ENCODE data around the gene LORICRIN.
"Not testable (repeated sequence)": the region's sequence is repeated elsewhere in the genome, so short reads cannot be mapped to it uniquely, and the experiment has no call there.

Gene LORICRIN

GRCh38 chr1:153220606-153221303 is 38.7 kb upstream of the LORICRIN start:
- no peak for DNase-seq (ENCODE audit: low spot score)
- TF ChIP-seq CTCF (conservative IDR thresholded peaks at IDR 0.05; ENCODE audit: low read depth), result no peak
- CTCF ChIA-PET, result interaction anchor here (0.6 to 1.7 kb wide), 3 partner anchors 26 to 350 kb away, joined by 3 to 5 read pairs (median 4); no protein-coding TSS in a partner anchor
- POLR2A ChIA-PET (ENCODE audit: low non-redundant PET), result no interaction called here
- no peak overlapping the region for H3K27ac ChIP-seq

GRCh38 chr1:153223040-153223891 is 36.2 kb upstream of the LORICRIN start:
- H3K27ac ChIP-seq; POLR2A ChIA-PET (ENCODE audit: low non-redundant PET): not testable (repeated sequence)
- peak; percentile 8 for DNase-seq (ENCODE audit: low spot score)
- CTCF ChIA-PET, result interaction anchor here (0.6 to 1.5 kb wide), 3 partner anchors 31 to 177 kb away, joined by 3 to 4 read pairs (median 3); no protein-coding TSS in a partner anchor
- peak; percentile 82 for TF ChIP-seq CTCF (conservative IDR thresholded peaks at IDR 0.05; ENCODE audit: low read depth)

DNA sequence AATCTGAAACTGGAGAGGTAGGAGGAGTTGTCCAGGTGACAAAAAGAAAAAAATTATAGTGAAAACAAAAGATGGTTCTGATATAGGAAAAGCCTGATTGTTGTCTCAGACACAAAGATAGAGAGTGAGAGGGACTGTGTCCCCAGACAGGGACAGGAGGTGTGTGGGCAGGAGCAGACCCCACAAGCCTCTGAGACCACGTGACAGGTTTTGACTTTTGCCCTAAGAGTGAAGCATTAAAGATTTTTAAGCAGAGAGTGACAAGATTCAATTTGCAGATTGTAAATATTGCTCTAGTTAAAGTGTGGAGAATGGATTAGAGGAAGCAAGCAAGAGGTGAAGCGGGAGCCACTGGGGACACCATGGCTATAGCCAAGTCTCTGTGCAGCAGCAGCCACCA is 31.7 kb upstream of the LORICRIN start:
- ChIA-PET CTCF (interaction anchor here (0.6 kb wide), 1 partner anchor 130 kb away, joined by 3 read pairs; the partner anchor contains the start of gene S100A9), POLR2A (ENCODE audit: low non-redundant PET) (no interaction called here)
- no peak for DNase-seq (ENCODE audit: low spot score)
- no peak overlapping the region for H3K27ac ChIP-seq
- no peak for TF ChIP-seq CTCF (conservative IDR thresholded peaks at IDR 0.05; ENCODE audit: low read depth)

- TF ChIP-seq CTCF (conservative IDR thresholded peaks at IDR 0.05; ENCODE audit: low read depth), result no peak
- DNase-seq (ENCODE audit: low spot score), result no peak
- POLR2A ChIA-PET (ENCODE audit: low non-redundant PET), result no interaction called here
- CTCF ChIA-PET, result interaction anchor here (0.6 to 0.7 kb wide), 3 partner anchors 58 to 311 kb away, joined by 3 to 4 read pairs (median 3); partner anchors contain the start of gene S100A9
- H3K27ac ChIP-seq, result no peak overlapping the region
Observed at GRCh38 chr1:153228491-153228890, 31.0 kb upstream of the LORICRIN start.

GRCh38 chr1:153229076-153229829 is 30.2 kb upstream of the LORICRIN start:
- H3K27ac ChIP-seq; DNase-seq (ENCODE audit: low spot score); POLR2A ChIA-PET (ENCODE audit: low non-redundant PET); CTCF ChIA-PET: not testable (repeated sequence)
- peak; percentile 4; the same call in 1 of the 2 replicates for TF ChIP-seq CTCF (conservative IDR thresholded peaks at IDR 0.05; ENCODE audit: low read depth)

DNA sequence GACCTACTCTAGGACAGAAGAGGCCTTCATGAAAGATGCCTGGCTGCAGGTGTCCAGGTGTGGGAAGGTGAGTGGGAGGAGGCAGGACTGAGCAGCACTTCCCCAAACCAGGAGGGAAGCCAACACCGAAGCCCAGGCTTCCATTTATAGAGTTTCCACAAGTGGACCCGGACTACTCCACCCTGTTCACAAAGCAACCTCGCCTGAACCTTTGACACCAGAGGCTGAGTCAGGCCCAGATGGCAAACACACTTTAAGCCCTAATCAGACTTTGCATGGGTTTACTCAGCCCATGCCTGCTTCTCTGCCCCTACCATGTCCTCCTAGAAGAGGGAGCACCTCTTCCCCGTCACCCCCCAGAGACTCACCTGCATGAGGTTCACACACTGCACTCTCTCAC is 28.1 kb upstream of the LORICRIN start:
- DNase-seq (ENCODE audit: low spot score), result peak; percentile 9
- ChIA-PET CTCF (no interaction called here), POLR2A (ENCODE audit: low non-redundant PET) (no interaction called here)
- no peak for TF ChIP-seq CTCF (conservative IDR thresholded peaks at IDR 0.05; ENCODE audit: low read depth)
- no peak overlapping the region for H3K27ac ChIP-seq

Data from RWPE1 (cell line).